IMR-90 (cell line): ENCODE measurements around the gene CLEC4G. TPM values are rescaled to one million over a fixed set of nuclear protein-coding genes. Genes with fewer than 3 reads are reported as not detected.

Experiments used
- ATAC-seq: fragments of 200-7000 bp; cut with Tn5 transposase; 2 replicates; pipeline ENCODE4 v1.9.1; 2020; ENCODE audit warnings: low read depth, mild to moderate bottlenecking, moderate library complexity
- BruUV-seq: library from RNA; stranded (reverse); fragments of 400-500 nt; replicated peaks from 2 replicates; lab custom pipeline; 2021; lab: Mats Ljungman, UMichigan
- CTCF ChIA-PET: fragments of 300-600 bp; formaldehyde crosslinking; extraction: SDS; loops from one replicate; lab custom pipeline; 2021; ENCODE audit warnings: antibody characterized with exemption; lab: Yijun Ruan, JAX
- POLR2A ChIA-PET: fragments of 300-600 bp; sonication (Branson Sonifier 250); formaldehyde crosslinking; loops from one replicate; lab custom pipeline; 2022; ENCODE audit warnings: antibody characterized with exemption; ENCODE audit not compliant: unreplicated experiment; lab: Charles Lee
- DNase-seq: peaks from one replicate; pipeline ENCODE4 v3.0.0; 2013
- H2AFZ ChIP-seq: replicated peaks from 2 replicates; pipeline ENCODE3; 2013; ENCODE audit warnings: low read length, mild to moderate bottlenecking; ENCODE audit not compliant: poor library complexity
- H2AK5ac ChIP-seq: 2 replicates; pipeline ENCODE4 v1.6.1; 2013; ENCODE audit warnings: low read depth, low read length, inconsistent platforms
- H2AK9ac ChIP-seq: replicated peaks from 2 replicates; pipeline ENCODE3; 2013; ENCODE audit warnings: mild to moderate bottlenecking, low read depth, low read length, moderate library complexity; ENCODE audit not compliant: poor library complexity
- H2BK120ac ChIP-seq: 2 replicates; pipeline ENCODE4 v1.6.1; 2013; ENCODE audit warnings: low read depth, low read length, inconsistent platforms
- H2BK15ac ChIP-seq: 3 replicates; pipeline ENCODE4 v1.6.1; 2013; ENCODE audit warnings: low read depth, low read length, inconsistent platforms
- H2BK20ac ChIP-seq: 2 replicates; pipeline ENCODE4 v1.6.1; 2013; ENCODE audit warnings: low read depth, mild to moderate bottlenecking, inconsistent platforms, low read length, moderate library complexity
- H2BK5ac ChIP-seq: 2 replicates; pipeline ENCODE4 v1.6.1; 2013; ENCODE audit warnings: mild to moderate bottlenecking, low read depth, low read length, inconsistent platforms; ENCODE audit not compliant: poor library complexity, severe bottlenecking
- H3K14ac ChIP-seq: replicated peaks from 2 replicates; pipeline ENCODE4 v1.6.1; 2013; ENCODE audit warnings: low read depth, low read length, inconsistent platforms
- H3K18ac ChIP-seq: 2 replicates; pipeline ENCODE4 v1.6.1; 2013; ENCODE audit warnings: low read depth, low read length, control low read depth
- H3K23ac ChIP-seq: 2 replicates; pipeline ENCODE4 v1.6.1; 2013; ENCODE audit warnings: low read depth, low read length, inconsistent platforms
- H3K27ac ChIP-seq: 2 replicates; pipeline ENCODE4 v1.5.1; 2013; ENCODE audit warnings: mild to moderate bottlenecking, control low read depth, low read length; ENCODE audit not compliant: insufficient read depth
- H3K27me3 ChIP-seq: 2 replicates; pipeline ENCODE4 v1.6.1; 2013; ENCODE audit warnings: low read length; ENCODE audit not compliant: control insufficient read depth, insufficient read depth
- H3K36me3 ChIP-seq: 2 replicates; pipeline ENCODE4 v1.6.1; 2013; ENCODE audit warnings: low read length, mixed read lengths; ENCODE audit not compliant: control insufficient read depth, insufficient read depth
- H3K4ac ChIP-seq: 2 replicates; pipeline ENCODE4 v1.6.1; 2013; ENCODE audit warnings: low read depth, low read length, inconsistent platforms
- H3K4me1 ChIP-seq: 2 replicates; pipeline ENCODE4 v1.6.1; 2013; ENCODE audit warnings: low read length, mixed read lengths; ENCODE audit not compliant: control insufficient read depth, insufficient read depth
- H3K4me2 ChIP-seq: 2 replicates; pipeline ENCODE4 v1.6.1; 2013; ENCODE audit warnings: low read depth, mild to moderate bottlenecking, control low read depth, low read length, moderate library complexity
- H3K4me3 ChIP-seq: 2 replicates; pipeline ENCODE4 v1.5.1; 2013; ENCODE audit warnings: low read depth, mild to moderate bottlenecking, control low read depth, low read length, moderate library complexity; ENCODE audit not compliant: insufficient read depth
- H3K56ac ChIP-seq: 2 replicates; pipeline ENCODE4 v1.6.1; 2013; ENCODE audit warnings: low read length, inconsistent platforms; ENCODE audit not compliant: insufficient read depth; ENCODE audit errors: extremely low read depth
- H3K79me1 ChIP-seq, 2 experiments: 2 replicates each; pipeline ENCODE4 v1.6.1; 2013; ENCODE audit warnings: low read length in 2 of 2, inconsistent platforms in 1 of 2, low read depth in 1 of 2
- H3K9ac ChIP-seq: 2 replicates; pipeline ENCODE4 v1.6.1; 2013; ENCODE audit warnings: low read depth, low read length, control low read depth
- H3K9me1 ChIP-seq: 2 replicates; pipeline ENCODE4 v1.6.1; 2013; ENCODE audit warnings: low read length, inconsistent platforms; ENCODE audit not compliant: insufficient read depth
- H3K9me3 ChIP-seq: 2 replicates; pipeline ENCODE4 v1.6.1; 2013; ENCODE audit warnings: low read length; ENCODE audit not compliant: control insufficient read depth, insufficient read depth
- H4K20me1 ChIP-seq: 2 replicates; pipeline ENCODE4 v1.6.1; 2013; ENCODE audit warnings: low read length, inconsistent platforms; ENCODE audit not compliant: insufficient read depth
- H4K5ac ChIP-seq: 2 replicates; pipeline ENCODE4 v1.6.1; 2013; ENCODE audit warnings: mild to moderate bottlenecking, low read depth, low read length, control low read depth
- H4K8ac ChIP-seq, 2 experiments: 2 replicates each; pipeline ENCODE4 v1.6.1; 2013; ENCODE audit warnings: low read depth in 2 of 2, low read length in 2 of 2, control low read depth in 1 of 2, inconsistent platforms in 1 of 2
- H4K91ac ChIP-seq: 2 replicates; pipeline ENCODE4 v1.6.1; 2013; ENCODE audit warnings: low read depth, low read length, inconsistent platforms; ENCODE audit not compliant: insufficient read depth
- BHLHE40 ChIP-seq: fragments of 150-350 bp; IDR thresholded peaks from 2 replicates; pipeline ENCODE4 v1.6.1; 2016; ENCODE audit warnings: mild to moderate bottlenecking, low read depth, low read length
- CEBPB ChIP-seq: IDR thresholded peaks from 2 replicates; pipeline ENCODE4 v1.6.1; 2012; ENCODE audit warnings: low read depth, low read length, improper control_type of control experiment
- CHD1 ChIP-seq: IDR thresholded peaks from 2 replicates; pipeline ENCODE4 v1.6.1; 2012; ENCODE audit warnings: low read depth, low read length, improper control_type of control experiment
- CTCF ChIP-seq: conservative IDR thresholded peaks from 2 replicates; pipeline ENCODE4 v1.5.1; 2012; ENCODE audit warnings: mild to moderate bottlenecking, low read depth, low read length, improper control_type of control experiment
- ELK1 ChIP-seq: fragments of 150-350 bp; IDR thresholded peaks from 2 replicates; pipeline ENCODE4 v1.6.1; 2016; ENCODE audit warnings: low read depth, mild to moderate bottlenecking, low read length, moderate library complexity, borderline replicate concordance
- FOS ChIP-seq: fragments of 150-350 bp; IDR thresholded peaks from 2 replicates; pipeline ENCODE4 v1.6.1; 2016; ENCODE audit warnings: low read depth, low read length
- MAFK ChIP-seq: IDR thresholded peaks from 2 replicates; pipeline ENCODE4 v1.6.1; 2012; ENCODE audit warnings: low read depth, low read length, improper control_type of control experiment
- MAZ ChIP-seq: IDR thresholded peaks from 2 replicates; pipeline ENCODE4 v1.6.1; 2012; ENCODE audit warnings: low read depth, mild to moderate bottlenecking, low read length, improper control_type of control experiment, moderate library complexity, borderline replicate concordance
- MXI1 ChIP-seq: IDR thresholded peaks from 2 replicates; pipeline ENCODE4 v1.6.1; 2012; ENCODE audit warnings: low read depth, mild to moderate bottlenecking, low read length, moderate library complexity, borderline replicate concordance
- NFE2L2 ChIP-seq: fragments of 150-350 bp; IDR thresholded peaks from 2 replicates; pipeline ENCODE4 v1.6.1; 2016; ENCODE audit warnings: low read depth, mild to moderate bottlenecking, low read length
- POLR2A ChIP-seq: IDR thresholded peaks from 2 replicates; pipeline ENCODE4 v1.6.1; 2012; ENCODE audit warnings: mild to moderate bottlenecking, low read depth, low read length
- RAD21 ChIP-seq: IDR thresholded peaks from 2 replicates; pipeline ENCODE4 v1.6.1; 2012; ENCODE audit warnings: low read length, improper control_type of control experiment
- RCOR1 ChIP-seq: IDR thresholded peaks from 2 replicates; pipeline ENCODE4 v1.6.1; 2012; ENCODE audit warnings: mild to moderate bottlenecking, low read length, improper control_type of control experiment; ENCODE audit not compliant: insufficient replicate concordance
- RFX5 ChIP-seq: IDR thresholded peaks from 2 replicates; pipeline ENCODE4 v1.8.0; 2012; ENCODE audit warnings: low read depth, mild to moderate bottlenecking, low read length, moderate library complexity
- SMC3 ChIP-seq: fragments of 150-350 bp; IDR thresholded peaks from 2 replicates; pipeline ENCODE4 v1.6.1; 2016; ENCODE audit warnings: low read depth, mild to moderate bottlenecking, antibody characterized with exemption, low read length, moderate library complexity
- USF2 ChIP-seq: fragments of 150-350 bp; IDR thresholded peaks from 2 replicates; pipeline ENCODE4 v1.6.1; 2017; ENCODE audit warnings: mild to moderate bottlenecking, antibody characterized with exemption, low read length, low read depth
- WGBS, 2 experiments: methylation state at CpG; one replicate each; pipeline versions ENCODE4 v1.1.5 to v1.1.7; 2013; ENCODE audit warnings: missing lambda C conversion rate in 2 of 2; ENCODE audit not compliant: insufficient read length in 1 of 2; ENCODE audit errors: extremely low coverage in 2 of 2; 5-methylcytosine and 5-hydroxymethylcytosine counted together
- dilution Hi-C: fragments of 300-500 bp; cut with HindIII; formaldehyde crosslinking; loops from one replicate; pipeline ENCODE4 v1.14.3; 2018; ENCODE audit warnings: low sequenced_read_pairs; ENCODE audit not compliant: unreplicated experiment
- in situ Hi-C: fragments of 300-500 bp; cut with MboI; formaldehyde crosslinking; loops from 3 replicates; pipeline ENCODE4 v1.14.3; 2019; ENCODE audit warnings: low sequenced_read_pairs, inconsistent platforms, mixed read lengths
- intact Hi-C: fragments of 100-400 bp; cut with micrococcal nuclease; formaldehyde crosslinking; loops from 2 replicates; pipeline ENCODE4 v1.10.0; 2022
- polyA plus RNA-seq, 3 experiments: library from polyadenylated mRNA; depleted of rRNA; stranded (reverse); fragments of >200 nt; gene quantifications; 2 replicates each; pipeline ENCODE4 v1.2.3, GENCODE V29; 2012; ENCODE audit warnings: low replicate concordance in 1 of 3
- total RNA-seq: library from RNA; depleted of rRNA; stranded (reverse); fragments of >200 nt; gene quantifications from 2 replicates; pipeline ENCODE4 v1.2.3, GENCODE V29; 2012

Gene CLEC4G
- total and polyA plus RNA-seq, 2 of the 4 experiments (the other 2 are of a cell fraction): not detected

- Histone ChIP-seq H3K27ac (no peak overlapping the region), H3K4ac (no peak overlapping the region), H2AK9ac (peak overlapping the region; percentile 28), H3K4me2 (no peak overlapping the region), H4K91ac (no peak overlapping the region), H3K9me1 (no peaks in the 10 kb centered on the region), H2BK20ac (no peak overlapping the region), H3K14ac (no peak overlapping the region), H4K20me1 (no peaks in the 10 kb centered on the region), H3K36me3 (no peaks in the 10 kb centered on the region), H3K9ac (no peak overlapping the region), H2BK15ac (no peak overlapping the region), H2AK5ac (no peak overlapping the region), H3K23ac (no peak overlapping the region), H3K18ac (no peak overlapping the region), H3K56ac (no peak overlapping the region), H3K79me1 (no peaks in the 10 kb centered on the region), H3K27me3 (peaks cover 24% of the 10 kb centered on the region), H3K9me3 (no peaks in the 10 kb centered on the region), H4K8ac (no peak overlapping the region), H2AFZ (no peak overlapping the region), H4K5ac (no peak overlapping the region), H3K4me1 (no peaks in the 10 kb centered on the region), H2BK120ac (no peak overlapping the region), H2BK5ac (no peak overlapping the region), H3K4me3 (no peak overlapping the region)
- DNase-seq (no peak), ATAC-seq (no peak)
- CTCF ChIA-PET: interaction anchor here (0.7 to 1.4 kb wide), 2 partner anchors 18 to 84 kb away, joined by 3 to 6 read pairs; partner anchors contain the start of gene TRAPPC5
- in situ Hi-C loops: no loop called here
- WGBS, 2 experiments: no CpG with 5 or more reads among the region's 11 CpGs
- intact Hi-C loops: no loop called here
- POLR2A ChIA-PET: no interaction called here
- BruUV-seq: no TSS peak
- TF ChIP-seq BHLHE40 (no peak), CTCF (no peak), RFX5 (no peak), CHD1 (no peak), NFE2L2 (no peak), MXI1 (no peak), SMC3 (no peak), USF2 (no peak), MAZ (no peak), POLR2A (no peak), CEBPB (no peak), RAD21 (no peak), ELK1 (no peak), MAFK (no peak), RCOR1 (no peak), FOS (no peak)
- dilution Hi-C loops: no loop called here
Observed at GRCh38 chr19:7698583-7698982, 33.3 kb downstream of the CLEC4G start.
